ENCODE results near the gene CRACDL.

DNA sequence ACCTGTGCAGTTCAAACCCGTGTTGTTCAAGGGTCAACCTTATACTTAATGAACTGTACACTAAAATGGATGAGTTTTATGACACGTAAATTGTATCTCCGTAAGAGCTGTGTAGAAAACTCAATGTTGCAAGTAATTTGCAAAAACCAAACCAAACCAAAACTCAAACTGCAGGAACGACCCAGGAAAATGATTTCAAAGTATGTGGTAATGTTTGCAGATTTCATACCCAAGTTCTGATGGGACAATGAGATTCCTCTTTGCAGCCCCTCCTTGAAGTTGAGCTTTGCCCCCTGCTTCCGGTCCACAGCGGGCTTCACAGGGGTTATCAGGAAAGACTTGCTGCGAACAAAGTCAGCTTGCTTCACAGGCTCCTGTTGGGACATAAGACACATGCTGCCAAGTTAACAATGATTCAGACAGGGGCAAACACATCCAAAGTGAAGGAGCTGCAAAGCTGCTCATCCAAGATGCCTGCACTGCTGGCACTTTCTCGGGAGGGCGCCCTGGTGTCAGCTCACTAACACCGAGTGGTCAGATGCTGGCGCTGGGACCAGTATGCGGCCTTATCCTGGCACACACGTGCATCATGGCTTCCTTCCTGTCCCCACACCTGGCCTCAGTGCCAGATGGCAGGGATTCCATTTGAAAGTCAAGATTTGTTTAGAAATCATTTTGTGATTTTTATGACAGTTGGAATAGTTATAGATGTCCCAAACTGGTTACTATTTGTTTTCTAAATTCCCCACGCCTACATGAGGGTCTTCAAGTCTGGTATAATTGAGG, 139.9 kb downstream of the CRACDL start:
- TF ChIP-seq, protein P1, sequence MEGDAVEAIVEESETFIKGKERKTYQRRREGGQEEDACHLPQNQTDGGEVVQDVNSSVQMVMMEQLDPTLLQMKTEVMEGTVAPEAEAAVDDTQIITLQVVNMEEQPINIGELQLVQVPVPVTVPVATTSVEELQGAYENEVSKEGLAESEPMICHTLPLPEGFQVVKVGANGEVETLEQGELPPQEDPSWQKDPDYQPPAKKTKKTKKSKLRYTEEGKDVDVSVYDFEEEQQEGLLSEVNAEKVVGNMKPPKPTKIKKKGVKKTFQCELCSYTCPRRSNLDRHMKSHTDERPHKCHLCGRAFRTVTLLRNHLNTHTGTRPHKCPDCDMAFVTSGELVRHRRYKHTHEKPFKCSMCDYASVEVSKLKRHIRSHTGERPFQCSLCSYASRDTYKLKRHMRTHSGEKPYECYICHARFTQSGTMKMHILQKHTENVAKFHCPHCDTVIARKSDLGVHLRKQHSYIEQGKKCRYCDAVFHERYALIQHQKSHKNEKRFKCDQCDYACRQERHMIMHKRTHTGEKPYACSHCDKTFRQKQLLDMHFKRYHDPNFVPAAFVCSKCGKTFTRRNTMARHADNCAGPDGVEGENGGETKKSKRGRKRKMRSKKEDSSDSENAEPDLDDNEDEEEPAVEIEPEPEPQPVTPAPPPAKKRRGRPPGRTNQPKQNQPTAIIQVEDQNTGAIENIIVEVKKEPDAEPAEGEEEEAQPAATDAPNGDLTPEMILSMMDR (IDR thresholded peaks at IDR 0.05) = no peak
- TF ChIP-seq POLR2A (IDR thresholded peaks at IDR 0.05) = no peak

All from adrenal gland (tissue), 5 donors.